HL-60 (cell line): ENCODE data around the gene DGUOK.

Source experiments
- DNase-seq, 2 experiments: peaks; one replicate each; pipeline ENCODE4 v3.0.0-alpha.2; 2010 to 2020; ENCODE audit warnings: low read depth in 1 of 2, low spot score in 1 of 2
- H3K27ac ChIP-seq: fragments of 250-450 bp; sonication (Bioruptor Pico); replicated peaks from 2 replicates; pipeline ENCODE4 v1.5.1; 2020; ENCODE audit warnings: mild to moderate bottlenecking, moderate library complexity
- H3K27me3 ChIP-seq: fragments of 250-450 bp; sonication (Bioruptor Pico); 2 replicates; pipeline ENCODE4 v1.5.1; 2021; ENCODE audit warnings: mild to moderate bottlenecking, moderate library complexity; ENCODE audit not compliant: insufficient read depth, poor library complexity, severe bottlenecking
- H3K4me3 ChIP-seq: replicated peaks from 2 replicates; pipeline ENCODE4 v1.5.1; 2011; ENCODE audit warnings: mild to moderate bottlenecking, control low read depth, low read length; ENCODE audit not compliant: insufficient read depth
- CTCF ChIP-seq: IDR thresholded peaks from one replicate; pipeline ENCODE4 v1.5.1; 2011; ENCODE audit warnings: low read length, control low read depth, inconsistent platforms; ENCODE audit not compliant: insufficient read depth
- GABPA ChIP-seq: IDR thresholded peaks from 2 replicates; pipeline ENCODE4 v1.6.1; 2012; ENCODE audit warnings: low read depth
- POLR2AphosphoS5 ChIP-seq: IDR thresholded peaks from 2 replicates; pipeline ENCODE4 v1.6.1; 2012; ENCODE audit warnings: low read depth
- REST ChIP-seq: IDR thresholded peaks from 2 replicates; pipeline ENCODE4 v1.6.1; 2012; ENCODE audit warnings: low read depth; ENCODE audit not compliant: insufficient replicate concordance
- SPI1 ChIP-seq: IDR thresholded peaks from 2 replicates; pipeline ENCODE4 v1.6.1; 2012; ENCODE audit warnings: low read depth, mild to moderate bottlenecking, borderline replicate concordance

Gene DGUOK

GRCh38 chr2:73947412-73948018 lies 20.8 kb downstream of the DGUOK start:
- Histone ChIP-seq H3K27ac (no peak overlapping the region), H3K27me3 (no peaks in the 10 kb centered on the region), H3K4me3 (no peak overlapping the region)
- no peak for DNase-seq
- no peak for TF ChIP-seq CTCF
- peak; percentile 75 for TF ChIP-seq SPI1

GRCh38 chr2:73949802-73950201 lies 23.1 kb downstream of the DGUOK start:
- no peaks in the 10 kb centered on the region for H3K27me3 ChIP-seq
- no peak for TF ChIP-seq POLR2AphosphoS5
- no peak for TF ChIP-seq GABPA
- TF ChIP-seq REST, result no peak
- no peak for TF ChIP-seq CTCF
- TF ChIP-seq SPI1, result no peak
- peak overlapping the region; percentile 53 for H3K27ac ChIP-seq
- no peak for DNase-seq
- H3K4me3 ChIP-seq, result no peak overlapping the region

GRCh38 chr2:73952499-73953446 lies 26.1 kb downstream of the DGUOK start:
- DNase-seq, result peak in 1 of 2 experiments; percentile 32
- H3K27me3 ChIP-seq, result no peaks in the 10 kb centered on the region
- peak; percentile 56 for TF ChIP-seq SPI1
- no peak for TF ChIP-seq CTCF
- no peak overlapping the region for H3K4me3 ChIP-seq
- no peak overlapping the region for H3K27ac ChIP-seq

- H3K27ac ChIP-seq, result no peak overlapping the region
- no peak for TF ChIP-seq POLR2AphosphoS5
- no peak for TF ChIP-seq CTCF
- no peak for TF ChIP-seq GABPA
- TF ChIP-seq REST, result no peak
- no peak for TF ChIP-seq SPI1
- no peaks in the 10 kb centered on the region for H3K27me3 ChIP-seq
- H3K4me3 ChIP-seq, result no peak overlapping the region
- no peak for DNase-seq
Measured at GRCh38 chr2:73956218-73956865, 29.7 kb downstream of the DGUOK start.
